ENCODE data around the gene B3GALT4. TPM values are rescaled to one million over a fixed set of nuclear protein-coding genes. Genes with fewer than 3 reads are reported as not detected.
A peak's percentile ranks its signal among the peaks of the same experiment; 100 is the strongest.

The B3GALT4 gene
- total RNA-seq, 1 experiment from 2014 or later, result 0.16 TPM

DNA sequence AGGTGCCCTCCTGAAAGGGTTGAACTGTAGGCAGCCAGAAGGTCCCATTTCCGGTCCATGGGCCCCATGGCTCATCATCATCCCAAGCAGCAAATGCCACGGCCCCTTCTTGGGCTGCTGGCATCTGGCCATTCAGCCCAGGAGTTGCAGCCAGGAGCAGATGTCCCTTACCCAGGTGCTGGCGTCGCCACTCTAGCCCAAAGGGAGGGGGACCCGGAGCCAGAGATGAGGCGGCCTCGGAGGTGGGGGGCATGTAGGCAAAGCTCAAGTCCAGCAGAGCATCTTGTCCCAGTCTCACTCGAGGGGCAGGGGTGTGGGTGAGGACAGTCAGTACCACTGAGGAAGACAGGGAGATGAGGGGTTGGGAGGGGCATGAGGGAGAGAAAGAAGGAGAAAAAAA is 28.1 kb downstream of the B3GALT4 start:
- Histone ChIP-seq H3K27ac (no peak overlapping the region), H3K36me3 (peaks cover 74% of the 10 kb centered on the region), H3K4me3 (no peak overlapping the region), H3K4me1 (replicated peaks) (peaks cover 6% of the 10 kb centered on the region), H3K9me3 (replicated peaks) (no peaks in the 10 kb centered on the region), H3K27me3 (replicated peaks) (no peaks in the 10 kb centered on the region)
- no peak for DNase-seq (ENCODE audit: low read depth in 1 of 2, low spot score in 2 of 2)

DNA sequence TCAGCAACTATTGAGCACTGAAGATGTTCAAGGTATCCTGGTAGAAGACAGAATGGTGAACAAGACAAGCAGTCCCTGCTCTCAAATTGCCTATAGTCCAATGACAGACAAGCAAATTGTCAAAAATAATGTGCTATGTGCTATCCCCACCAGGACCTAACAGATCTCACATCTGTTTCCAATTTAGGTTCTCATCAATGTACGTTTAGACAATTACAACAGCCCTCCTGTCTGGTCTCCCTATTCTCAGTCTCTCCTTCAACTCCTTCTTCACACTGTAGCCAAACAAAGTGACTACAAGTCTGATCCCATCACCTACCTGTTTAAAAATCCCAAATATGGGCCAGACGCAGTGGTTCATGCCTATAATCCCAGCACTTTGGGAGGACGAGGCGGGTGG is 29.4 kb downstream of the B3GALT4 start:
- DNase-seq (ENCODE audit: low read depth in 1 of 2, low spot score in 2 of 2), result no peak
- no peaks in the 10 kb centered on the region for H3K4me1 ChIP-seq (replicated peaks)
- H3K27ac ChIP-seq, result no peak overlapping the region
- H3K9me3 ChIP-seq (replicated peaks), result no peaks in the 10 kb centered on the region
- no peak overlapping the region for H3K4me3 ChIP-seq
- no peaks in the 10 kb centered on the region for H3K27me3 ChIP-seq (replicated peaks)
- peaks cover 72% of the 10 kb centered on the region for H3K36me3 ChIP-seq

DNA sequence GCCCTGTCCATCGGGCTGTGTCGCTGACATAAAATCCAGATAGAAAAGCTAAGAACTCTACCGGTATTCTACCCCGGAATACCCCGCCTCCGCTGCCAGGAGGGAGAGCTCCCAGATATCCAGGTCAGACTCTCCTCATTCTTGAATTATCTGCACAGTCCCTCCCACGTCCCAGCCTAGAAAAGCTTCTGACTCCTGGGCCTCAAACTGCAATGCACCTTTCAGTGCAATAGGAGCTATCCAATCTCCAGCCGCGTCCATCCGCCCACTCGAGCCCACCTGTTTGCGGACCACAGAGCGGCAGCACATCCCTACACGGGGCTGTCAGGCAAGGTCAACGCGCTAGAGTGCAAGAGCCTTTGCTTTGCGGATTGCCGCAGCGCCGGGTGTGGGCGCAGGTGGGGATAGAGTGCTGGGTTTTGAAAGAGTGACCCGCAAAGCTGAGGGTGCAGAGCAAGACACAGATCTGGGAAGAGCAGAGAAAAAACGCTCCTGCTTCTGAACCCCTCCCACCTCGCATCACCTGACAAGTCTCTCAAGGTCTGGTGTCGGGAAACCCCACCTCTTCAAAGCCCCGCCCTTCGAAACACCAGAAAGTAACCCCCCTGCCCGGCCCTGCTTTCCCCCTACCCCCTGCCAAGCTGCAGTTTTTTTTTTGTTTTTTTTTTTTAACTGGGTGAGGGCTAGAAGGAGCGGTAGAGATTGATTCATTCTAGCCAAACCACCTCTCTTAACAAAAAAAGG is 35.6 kb downstream of the B3GALT4 start:
- peaks cover 22% of the 10 kb centered on the region for H3K4me1 ChIP-seq (replicated peaks)
- peaks cover 41% of the 10 kb centered on the region for H3K36me3 ChIP-seq
- peak overlapping the region; percentile 69 for H3K4me3 ChIP-seq
- H3K27me3 ChIP-seq (replicated peaks), result no peaks in the 10 kb centered on the region
- no peaks in the 10 kb centered on the region for H3K9me3 ChIP-seq (replicated peaks)
- H3K27ac ChIP-seq, result no peak overlapping the region
- no peak for DNase-seq (ENCODE audit: low read depth in 1 of 2, low spot score in 2 of 2)

DNA sequence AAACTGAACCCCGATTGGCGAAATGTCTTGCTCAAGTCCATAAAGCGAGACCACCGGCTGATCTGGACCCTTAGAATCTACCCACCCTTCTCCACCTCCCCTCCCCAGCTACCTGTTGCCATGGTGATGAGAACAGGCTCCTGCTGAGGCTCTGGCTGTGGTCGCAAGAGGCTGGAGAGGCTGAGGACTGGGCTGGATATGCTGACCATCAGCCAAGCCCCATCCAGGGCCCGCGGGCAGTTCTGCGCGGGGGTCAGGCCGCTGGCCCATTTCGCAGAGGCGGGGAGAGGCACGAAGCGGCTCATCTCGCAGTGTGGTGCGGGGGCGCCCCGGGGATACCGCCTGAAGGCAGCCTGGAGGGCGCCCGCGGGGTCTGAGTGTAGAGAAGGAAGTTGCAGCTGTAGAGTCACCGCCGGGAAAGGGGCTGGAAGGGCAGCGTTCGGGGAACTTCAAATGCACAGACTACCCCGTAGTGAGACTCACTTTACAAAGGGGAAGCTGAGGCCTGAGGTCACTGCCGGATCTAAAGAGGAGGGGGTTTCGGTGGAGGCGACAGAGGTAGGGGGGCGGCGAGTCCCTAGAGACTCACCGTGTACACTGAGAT is 36.3 kb downstream of the B3GALT4 start:
- Histone ChIP-seq H3K27me3 (replicated peaks) (no peaks in the 10 kb centered on the region), H3K27ac (peak overlapping the region; percentile 84)
- peak in 1 of 2 experiments; percentile 58 for DNase-seq (ENCODE audit: low read depth in 1 of 2, low spot score in 2 of 2)

DNA sequence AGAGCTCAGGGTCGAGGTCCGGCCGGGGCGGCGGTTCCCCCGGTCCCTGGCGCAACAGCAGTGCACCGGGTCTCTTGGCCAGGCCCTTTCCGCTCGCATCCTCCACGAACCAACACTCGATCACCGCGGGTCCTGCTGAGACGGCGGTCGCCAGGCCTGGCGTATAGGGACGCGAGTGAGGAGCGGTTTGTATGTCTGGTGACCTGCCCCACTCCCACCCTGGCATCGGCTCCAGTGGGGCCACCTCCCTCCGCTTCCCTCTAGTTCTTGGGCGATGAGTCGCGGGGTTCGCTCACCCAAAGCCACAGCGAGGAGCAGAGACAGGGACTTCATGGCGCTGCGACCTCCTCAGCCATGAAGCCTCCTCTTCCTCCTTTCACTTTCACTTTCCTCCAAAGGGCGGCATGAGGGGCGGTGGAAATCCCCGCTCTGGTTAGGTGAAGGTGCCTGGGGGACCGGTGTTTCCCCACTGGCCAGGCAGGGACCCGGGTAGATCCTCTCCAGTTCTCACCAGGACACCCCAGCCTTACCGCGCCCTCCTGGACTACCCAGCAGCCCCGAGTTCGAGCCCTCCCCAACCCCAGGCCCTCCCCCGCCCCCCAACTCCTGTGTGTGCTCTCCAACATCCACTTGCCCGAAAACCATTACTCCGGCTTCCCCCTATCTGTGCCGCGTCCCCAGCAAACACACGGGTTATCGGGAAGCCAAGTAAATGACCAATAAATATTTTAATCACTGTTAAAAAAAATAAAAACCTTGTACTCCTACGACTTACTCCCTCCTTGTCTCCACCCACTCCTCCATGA is 37.0 kb downstream of the B3GALT4 start, which contains the start of gene TAPBP:
Gene TAPBP (minus strand): TSS at position 370 of the 806 bp plus-strand sequence. CDS start 37 bp downstream, at position 333.
- Histone ChIP-seq H3K27ac (peak within 1 kb of the TSS; percentile 84), H3K36me3 (peaks cover 36% of the 10 kb centered on the region), H3K9me3 (replicated peaks) (no peaks in the 10 kb centered on the region), H3K27me3 (replicated peaks) (no peaks in the 10 kb centered on the region), H3K4me3 (peak within 1 kb of the TSS; percentile 69), H3K4me1 (replicated peaks) (peaks cover 28% of the 10 kb centered on the region)
- DNase-seq (ENCODE audit: low read depth in 1 of 2, low spot score in 2 of 2), result peak; percentile 72 to 89

More for the DNA sequence above, 36.3 kb downstream of the B3GALT4 start:
- H3K9me3 ChIP-seq (replicated peaks), result no peaks in the 10 kb centered on the region
- H3K4me1 ChIP-seq (replicated peaks), result peaks cover 22% of the 10 kb centered on the region
- H3K4me3 ChIP-seq, result peak overlapping the region; percentile 69
- H3K36me3 ChIP-seq, result peaks cover 36% of the 10 kb centered on the region

DNA sequence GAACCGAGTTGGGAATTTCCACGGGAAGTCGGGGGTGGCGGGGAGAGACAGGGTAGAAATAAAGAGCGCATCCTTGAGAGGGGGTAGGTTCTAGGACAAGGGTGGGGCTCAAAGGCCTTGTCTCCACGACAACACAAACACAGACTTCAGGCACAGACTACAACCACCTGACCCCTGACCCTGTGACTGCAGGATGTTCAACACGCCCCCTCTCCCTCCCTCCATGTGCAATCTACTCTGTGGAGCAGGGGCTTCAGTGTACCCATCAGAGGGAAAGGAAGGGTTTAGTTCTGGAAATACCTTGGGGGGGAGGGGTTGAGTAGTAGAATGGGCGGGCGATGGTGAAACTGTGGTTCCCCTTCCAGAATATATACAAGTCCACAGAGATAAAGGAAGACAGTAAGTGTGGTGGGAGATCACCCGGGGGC is 37.6 kb downstream of the B3GALT4 start:
- H3K9me3 ChIP-seq (replicated peaks), result no peaks in the 10 kb centered on the region
- peak overlapping the region; percentile 69 for H3K4me3 ChIP-seq
- no peaks in the 10 kb centered on the region for H3K27me3 ChIP-seq (replicated peaks)
- peaks cover 42% of the 10 kb centered on the region for H3K36me3 ChIP-seq
- DNase-seq (ENCODE audit: low read depth in 1 of 2, low spot score in 2 of 2), result peak; percentile 69 to 74
- peaks cover 29% of the 10 kb centered on the region for H3K4me1 ChIP-seq (replicated peaks)
- H3K27ac ChIP-seq, result peak overlapping the region; percentile 84

DNA sequence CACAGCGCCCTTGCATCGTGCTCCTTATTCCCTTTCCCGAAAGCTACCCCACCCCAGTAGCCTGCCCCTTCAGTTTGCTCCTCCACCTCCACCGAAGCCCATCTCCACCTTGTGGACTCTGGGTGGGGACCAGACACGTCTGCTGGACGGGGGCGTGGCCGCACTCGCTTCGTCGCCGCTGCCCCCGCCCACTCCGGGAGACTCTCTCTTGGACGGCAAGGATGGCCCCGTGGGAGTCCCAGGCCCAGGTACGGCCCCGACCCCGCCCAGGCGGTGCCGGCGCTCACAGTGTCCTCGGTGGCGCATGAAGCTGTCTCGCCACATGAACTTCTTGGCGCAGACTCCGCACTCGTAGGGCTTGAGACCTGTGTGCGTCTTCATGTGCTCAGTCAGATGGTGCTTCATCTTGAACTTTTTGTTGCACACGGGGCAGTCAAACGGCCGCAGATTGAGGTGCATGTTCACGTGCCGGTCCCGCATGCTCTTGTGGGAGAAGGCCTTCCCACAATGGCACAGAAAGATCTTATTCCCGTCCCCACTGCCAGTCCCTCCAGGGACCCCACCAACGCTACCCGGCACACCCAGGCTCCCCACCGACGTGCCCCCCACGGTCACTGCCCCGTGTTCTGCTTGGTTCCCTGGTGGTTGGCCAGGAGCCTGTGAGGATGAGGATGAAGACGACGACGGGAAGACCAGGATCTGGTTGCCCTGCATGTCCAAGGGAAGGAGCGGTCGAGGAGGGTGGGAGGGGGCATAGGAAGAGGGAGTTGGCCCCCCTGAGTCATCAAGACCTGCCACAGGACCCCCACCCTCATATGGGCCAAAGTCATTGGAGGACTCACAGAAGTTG is 38.2 kb downstream of the B3GALT4 start:
- H3K4me3 ChIP-seq, result peak overlapping the region; percentile 69; the same call in 1 of the 2 replicates
- peaks cover 44% of the 10 kb centered on the region for H3K36me3 ChIP-seq
- peaks cover 30% of the 10 kb centered on the region for H3K4me1 ChIP-seq (replicated peaks)
- peak overlapping the region; percentile 84 for H3K27ac ChIP-seq
- no peaks in the 10 kb centered on the region for H3K9me3 ChIP-seq (replicated peaks)
- no peaks in the 10 kb centered on the region for H3K27me3 ChIP-seq (replicated peaks)
- no peak for DNase-seq (ENCODE audit: low read depth in 1 of 2, low spot score in 2 of 2)

DNA sequence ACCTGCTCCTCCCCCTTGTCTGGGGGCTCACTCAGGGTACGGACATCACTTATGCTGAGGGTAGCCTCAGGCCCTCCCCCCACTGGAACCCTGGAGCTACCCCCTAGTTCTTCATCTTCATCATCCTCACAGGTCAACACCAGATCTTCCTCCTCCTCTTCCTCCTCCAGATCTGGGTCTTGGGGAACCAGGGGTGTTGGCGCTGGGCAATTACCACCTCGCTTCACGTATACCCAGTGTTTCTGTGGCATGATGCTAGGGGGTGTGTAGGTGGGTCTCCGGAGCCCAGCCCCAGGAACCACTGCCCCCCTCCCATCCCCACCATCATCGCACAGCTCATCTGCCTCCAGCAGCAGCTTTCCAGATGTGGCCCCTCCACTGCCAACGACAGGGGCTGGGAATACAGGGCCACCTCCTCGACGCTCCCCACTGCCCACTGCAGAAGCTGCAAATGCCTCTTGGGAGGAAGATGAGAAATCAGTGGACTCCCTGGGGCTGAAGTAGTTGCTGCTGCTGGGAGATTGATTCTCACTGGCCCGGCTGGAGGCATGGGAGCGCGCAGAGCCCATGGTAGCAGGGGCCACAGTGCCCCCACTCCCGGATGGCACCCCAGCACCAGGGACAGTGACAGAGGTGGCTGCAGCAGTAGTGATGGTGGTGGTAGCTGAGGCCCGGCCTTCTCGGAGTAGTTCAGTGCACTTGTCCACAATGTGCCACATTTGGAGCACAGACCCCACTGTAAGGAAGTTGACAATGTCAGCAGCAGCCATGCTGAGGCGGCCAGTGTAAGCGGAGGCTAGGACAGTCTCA is 39.1 kb downstream of the B3GALT4 start:
- Histone ChIP-seq H3K9me3 (replicated peaks) (no peaks in the 10 kb centered on the region), H3K27me3 (replicated peaks) (no peaks in the 10 kb centered on the region), H3K4me1 (replicated peaks) (peaks cover 38% of the 10 kb centered on the region), H3K4me3 (no peak overlapping the region), H3K36me3 (peaks cover 46% of the 10 kb centered on the region), H3K27ac (no peak overlapping the region)
- no peak for DNase-seq (ENCODE audit: low read depth in 1 of 2, low spot score in 2 of 2)

DNA sequence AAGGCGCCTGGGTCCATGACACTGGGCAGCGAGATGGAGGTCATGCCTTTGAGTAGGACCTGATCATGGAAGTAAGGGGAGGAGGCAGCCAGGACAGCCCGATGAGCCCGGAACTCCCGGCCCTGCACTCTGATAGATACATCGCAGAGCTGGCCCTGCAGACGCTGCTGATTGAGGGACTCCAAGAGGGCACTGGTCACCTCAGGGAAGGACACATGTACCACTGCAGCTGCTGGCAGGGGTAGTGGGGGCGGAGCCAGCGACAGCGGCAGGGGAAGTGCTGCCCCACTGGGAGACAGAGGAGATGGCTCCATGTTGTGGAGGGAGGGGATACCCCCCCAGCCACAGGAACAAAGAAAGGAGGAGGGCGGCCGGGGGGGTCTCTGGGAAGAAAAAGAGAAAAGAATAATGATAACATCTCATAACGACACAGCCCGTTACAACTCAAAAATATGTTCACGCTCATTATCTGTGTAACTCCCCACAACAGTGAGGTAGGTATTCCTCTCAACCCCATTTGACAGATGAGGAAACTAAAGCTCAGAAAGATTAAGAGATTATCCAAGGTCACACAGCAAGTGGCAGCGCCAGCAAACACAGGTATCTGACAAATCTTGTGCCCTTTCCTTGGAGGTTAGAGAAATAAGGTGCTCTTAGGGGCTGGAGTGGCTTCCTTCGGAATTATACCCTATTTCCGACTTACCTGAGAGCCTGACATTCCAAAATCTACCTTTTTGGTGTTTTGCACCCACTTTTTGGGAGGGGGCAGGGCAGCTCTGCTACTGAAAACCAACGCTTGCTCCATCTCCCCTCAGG is 39.9 kb downstream of the B3GALT4 start:
- peak overlapping the region; percentile 52 for H3K4me3 ChIP-seq
- H3K4me1 ChIP-seq (replicated peaks), result peaks cover 46% of the 10 kb centered on the region
- no peak for DNase-seq (ENCODE audit: low read depth in 1 of 2, low spot score in 2 of 2)
- no peaks in the 10 kb centered on the region for H3K27me3 ChIP-seq (replicated peaks)
- peaks cover 52% of the 10 kb centered on the region for H3K36me3 ChIP-seq
- no peaks in the 10 kb centered on the region for H3K9me3 ChIP-seq (replicated peaks)
- no peak overlapping the region for H3K27ac ChIP-seq

DNA sequence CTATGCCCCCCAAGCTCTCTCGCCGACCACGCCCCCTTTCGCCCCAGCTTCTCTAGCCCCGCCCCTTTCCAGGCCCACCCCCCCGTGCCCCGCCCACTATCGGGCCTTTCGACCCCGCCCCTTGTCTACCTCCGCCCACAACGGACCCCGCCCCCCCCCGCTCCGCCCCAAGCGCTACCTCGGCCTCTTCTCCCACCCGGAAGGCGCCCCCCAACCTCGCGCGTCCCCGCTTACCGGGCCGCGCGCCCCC is 40.4 kb downstream of the B3GALT4 start:
- H3K9me3 ChIP-seq (replicated peaks), result no peaks in the 10 kb centered on the region
- no peaks in the 10 kb centered on the region for H3K27me3 ChIP-seq (replicated peaks)
- peak overlapping the region; percentile 52 for H3K4me3 ChIP-seq
- no peak for DNase-seq (ENCODE audit: low read depth in 1 of 2, low spot score in 2 of 2)
- peaks cover 51% of the 10 kb centered on the region for H3K36me3 ChIP-seq
- H3K27ac ChIP-seq, result no peak overlapping the region
- H3K4me1 ChIP-seq (replicated peaks), result peaks cover 44% of the 10 kb centered on the region

DNA sequence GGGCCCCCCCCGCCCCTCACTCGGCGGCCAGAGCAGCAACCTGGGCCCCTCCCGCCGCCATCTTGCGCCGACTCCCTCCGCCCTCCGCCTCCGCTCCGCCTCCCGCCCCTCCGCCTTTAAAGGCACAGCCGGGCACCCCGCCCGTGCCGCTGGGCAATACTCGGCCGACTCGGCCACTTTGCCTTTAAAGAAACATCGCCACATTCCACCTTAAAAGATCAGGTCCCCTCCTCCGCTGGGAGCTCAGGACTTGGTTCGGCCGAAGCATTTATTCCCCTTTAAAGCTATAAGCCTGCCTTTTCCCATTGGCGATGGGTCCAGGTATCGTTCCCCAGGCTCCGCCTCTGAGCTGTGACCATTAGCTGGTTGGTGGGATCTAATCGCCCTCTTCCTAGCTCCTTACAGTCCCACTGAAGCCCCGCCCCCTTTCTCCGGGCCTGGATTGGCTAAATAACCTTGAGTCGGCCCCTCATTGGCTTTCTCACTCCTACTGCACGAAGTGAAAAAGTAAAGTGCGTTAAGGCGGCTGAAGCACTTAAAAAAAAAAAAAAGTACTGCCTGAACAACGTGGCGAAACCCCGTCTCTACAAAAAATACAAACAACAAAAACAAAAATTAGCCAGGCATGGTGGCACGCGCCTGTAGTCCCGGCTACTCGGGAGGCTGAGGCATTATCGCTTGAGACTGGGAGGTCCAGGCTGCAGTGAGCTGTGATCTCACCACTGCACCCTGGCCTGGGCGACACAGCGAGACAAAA is 40.9 kb downstream of the B3GALT4 start, which contains the start of gene ZBTB22:
Gene ZBTB22 (minus strand): TSS at position 76 of the 757 bp plus-strand sequence. CDS start 828 bp downstream, outside the sequence.
- Histone ChIP-seq H3K36me3 (peaks cover 48% of the 10 kb centered on the region), H3K9me3 (replicated peaks) (no peaks in the 10 kb centered on the region), H3K27me3 (replicated peaks) (no peaks in the 10 kb centered on the region), H3K27ac (no peak within 1 kb of the TSS), H3K4me1 (replicated peaks) (peaks cover 40% of the 10 kb centered on the region), H3K4me3 (peak within 1 kb of the TSS; percentile 52)
- peak; percentile 98 to 99 for DNase-seq (ENCODE audit: low read depth in 1 of 2, low spot score in 2 of 2)

All from SJSA1 (cell line).